ENCODE measurements around the gene SLC25A30.
"Not testable (repeated sequence)": the region's sequence is repeated elsewhere in the genome, so short reads cannot be mapped to it uniquely, and the experiment has no call there.

Gene SLC25A30

DNA sequence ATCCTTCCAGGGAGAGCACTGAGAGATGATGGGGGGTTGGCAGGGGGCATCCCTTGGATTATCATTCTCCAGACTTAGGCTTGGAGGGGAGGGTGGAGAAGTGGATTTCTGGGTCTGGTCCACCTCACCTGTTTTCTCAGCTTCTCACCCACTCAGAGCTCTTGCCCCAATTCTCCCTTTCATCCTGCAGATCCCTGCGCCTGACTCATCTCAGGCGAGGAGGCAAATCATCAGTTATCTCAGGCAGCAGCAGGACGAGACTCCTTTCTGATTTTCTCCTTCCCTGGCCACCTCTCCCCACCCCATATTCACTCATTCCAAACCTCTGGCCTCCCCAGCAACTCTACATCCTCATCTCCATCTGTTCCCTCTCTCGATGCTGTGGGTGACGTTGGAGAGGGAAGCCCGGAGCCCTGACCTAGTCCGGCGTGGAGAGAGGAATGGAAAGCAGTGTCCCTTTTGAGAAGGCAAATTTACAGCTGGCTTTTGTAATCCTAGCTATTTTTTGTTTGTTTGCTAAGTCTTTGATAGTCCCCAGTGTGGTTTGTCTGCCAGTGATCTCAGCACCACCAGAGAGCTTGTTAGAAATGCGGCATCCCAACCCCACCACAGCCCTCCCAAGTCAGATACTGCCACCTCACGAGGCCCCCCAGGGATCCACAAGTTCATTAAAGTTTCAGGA lies 53.2 kb downstream of the SLC25A30 start:
- DNase-seq, result no peak

DNA sequence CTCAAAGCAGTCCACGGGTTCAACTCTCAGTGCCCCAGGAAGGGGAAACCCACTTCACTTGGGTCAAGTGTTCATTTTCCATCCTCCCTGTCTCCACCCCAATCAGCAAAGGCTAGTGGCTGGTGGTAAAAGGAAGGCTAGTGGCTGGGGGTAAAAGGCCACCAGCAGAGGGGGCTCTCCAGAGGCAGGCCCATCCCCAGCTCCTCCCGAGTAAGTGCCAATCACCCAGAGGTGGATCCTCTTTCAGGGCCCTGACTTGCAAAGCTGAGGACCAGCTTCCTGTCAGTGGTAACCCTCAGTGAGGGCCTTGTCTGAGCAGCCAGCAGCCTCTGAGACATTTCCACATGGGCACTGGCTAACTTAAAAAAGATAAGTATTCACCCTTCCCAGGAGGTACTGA lies 55.2 kb downstream of the SLC25A30 start:
- no peak for DNase-seq

DNA sequence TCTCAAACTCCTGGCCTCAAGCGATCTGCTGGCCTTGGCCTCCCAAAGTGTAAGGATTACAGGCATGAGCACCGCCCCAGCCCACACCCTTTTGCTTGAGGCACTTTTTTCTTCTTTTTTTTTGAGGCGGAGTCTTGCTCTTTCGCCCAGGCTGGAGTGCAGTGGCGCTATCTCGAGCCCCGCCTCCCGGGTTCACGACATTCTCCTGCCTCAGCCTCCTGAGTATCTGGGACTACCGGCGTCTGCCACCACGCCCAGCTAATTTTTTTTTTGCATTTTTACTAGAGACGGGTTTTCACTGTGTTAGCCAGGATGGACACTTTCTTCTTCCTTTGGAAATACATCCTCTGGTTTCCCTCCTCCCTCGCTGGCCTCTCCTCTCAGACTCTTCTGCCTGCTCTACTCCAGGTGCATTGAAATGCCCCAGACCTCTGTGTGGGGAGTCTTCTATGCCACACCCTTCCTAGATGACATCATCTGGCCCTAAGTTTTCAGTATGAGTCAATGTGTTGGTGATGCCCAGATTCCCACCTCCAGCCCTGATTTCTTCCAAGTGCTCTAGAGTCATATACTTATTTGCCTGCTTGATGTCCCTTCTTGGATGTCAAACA lies 56.5 kb downstream of the SLC25A30 start:
- no peak for DNase-seq

DNA sequence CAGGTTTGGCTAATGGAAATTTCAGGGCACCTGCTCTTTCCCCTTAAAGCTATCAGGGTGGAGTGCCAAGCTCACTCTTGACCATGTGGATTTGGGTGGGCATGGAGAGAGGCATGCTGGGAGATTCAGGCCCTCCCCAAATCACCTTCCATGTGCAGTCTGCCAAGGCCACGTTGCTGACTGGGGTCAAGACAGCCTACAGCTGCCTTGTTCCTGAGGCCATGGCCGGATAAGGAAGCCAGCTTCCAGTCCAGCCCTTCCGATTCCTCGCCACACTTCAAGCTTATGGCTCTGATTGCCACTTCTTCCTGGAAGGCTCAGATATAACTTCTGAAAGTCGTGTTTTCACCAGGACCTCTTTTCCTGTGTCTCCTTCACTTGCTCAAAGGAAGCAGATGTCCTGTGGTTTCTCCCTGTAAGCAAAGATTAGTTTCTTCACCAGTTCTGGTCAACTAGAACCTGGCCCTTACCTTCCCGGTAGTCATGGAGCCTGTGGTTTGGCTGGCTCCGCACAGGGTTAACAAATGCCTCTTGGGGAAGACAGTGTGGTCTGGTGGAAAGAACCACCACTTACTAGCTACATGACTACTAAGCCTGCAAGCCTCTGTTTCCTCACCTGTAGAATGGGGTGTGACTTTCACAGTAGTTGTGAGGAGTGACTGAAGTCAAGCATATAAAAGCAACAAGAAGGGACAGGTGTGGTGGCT lies 61.1 kb downstream of the SLC25A30 start:
- no peak for DNase-seq

DNA sequence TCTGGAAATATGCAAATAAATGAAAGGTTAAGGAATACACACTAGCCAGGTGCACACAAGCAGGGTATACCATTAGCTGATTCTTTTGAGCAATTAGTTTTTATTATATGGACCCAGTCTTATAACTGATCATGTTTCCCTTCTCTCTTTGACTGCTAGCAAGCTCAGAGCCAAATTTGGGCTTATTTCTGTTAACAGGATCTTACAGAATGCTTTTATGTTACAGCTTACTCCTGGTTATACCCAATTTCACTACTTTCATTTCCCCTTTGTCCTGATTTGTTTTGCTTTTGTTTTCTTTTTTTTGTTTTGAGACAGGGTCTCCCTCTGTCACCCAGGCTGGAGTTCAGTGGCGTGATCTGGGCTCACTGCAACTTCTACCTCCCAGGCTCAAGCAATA lies 64.3 kb downstream of the SLC25A30 start:
- DNase-seq, result no peak

DNA sequence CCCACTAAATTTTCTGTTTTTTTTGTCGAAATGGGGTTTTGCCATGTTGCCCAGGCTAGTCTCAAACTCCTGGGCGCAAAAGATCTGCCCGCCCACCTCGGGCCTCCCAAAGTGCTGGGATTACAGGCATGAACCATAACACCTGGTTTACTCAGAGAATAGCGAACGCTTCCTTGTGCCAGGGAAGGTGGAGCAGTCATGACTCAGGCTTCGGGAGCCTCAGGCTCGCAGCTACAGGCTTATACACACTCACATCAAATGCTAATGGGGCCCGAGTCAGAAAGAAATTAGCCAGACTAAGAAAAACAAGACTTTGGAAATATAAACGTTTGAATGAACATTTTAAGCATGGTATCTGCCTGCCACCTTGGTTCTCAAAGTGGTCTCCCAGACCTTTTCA lies 66.1 kb downstream of the SLC25A30 start:
- DNase-seq, result no peak

DNA sequence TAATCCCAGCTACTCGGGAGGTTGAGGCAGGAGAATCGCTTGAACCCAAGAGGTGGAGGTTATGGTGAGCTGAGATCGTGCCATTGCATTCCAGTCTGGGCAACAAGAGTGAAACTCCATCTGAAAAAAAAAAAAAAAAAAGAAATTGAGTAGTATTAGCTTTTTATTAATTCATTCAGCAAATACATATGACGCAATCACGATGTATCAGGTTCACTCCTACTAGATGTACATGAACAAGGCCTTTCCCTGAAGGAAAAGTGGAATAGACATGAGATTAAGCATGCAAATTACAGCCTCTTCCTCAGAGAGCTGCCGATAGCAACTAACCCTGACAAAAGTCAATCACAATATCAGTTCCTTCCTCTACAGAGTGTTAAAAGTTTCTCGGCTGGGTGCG lies 68.0 kb downstream of the SLC25A30 start:
- DNase-seq, result no peak

DNA sequence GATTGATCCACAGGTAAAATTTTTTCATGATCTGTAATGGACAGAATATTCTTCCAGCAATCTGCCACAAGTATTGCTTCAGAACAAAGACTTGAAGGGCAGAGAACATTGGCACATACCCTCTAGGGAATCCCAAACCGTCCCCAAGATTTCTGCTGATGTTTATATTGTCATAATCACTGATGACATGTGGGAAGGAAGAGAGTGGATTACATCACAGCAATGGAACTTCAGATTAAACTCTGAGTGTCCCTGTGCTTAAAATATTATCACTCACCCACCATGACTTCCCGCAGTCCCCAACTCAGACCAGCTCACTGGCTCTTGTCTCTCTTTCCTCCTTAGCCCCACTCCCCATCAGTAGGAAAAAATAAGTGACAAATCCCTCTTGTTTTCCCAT lies 68.7 kb downstream of the SLC25A30 start:
- no peak for DNase-seq

DNA sequence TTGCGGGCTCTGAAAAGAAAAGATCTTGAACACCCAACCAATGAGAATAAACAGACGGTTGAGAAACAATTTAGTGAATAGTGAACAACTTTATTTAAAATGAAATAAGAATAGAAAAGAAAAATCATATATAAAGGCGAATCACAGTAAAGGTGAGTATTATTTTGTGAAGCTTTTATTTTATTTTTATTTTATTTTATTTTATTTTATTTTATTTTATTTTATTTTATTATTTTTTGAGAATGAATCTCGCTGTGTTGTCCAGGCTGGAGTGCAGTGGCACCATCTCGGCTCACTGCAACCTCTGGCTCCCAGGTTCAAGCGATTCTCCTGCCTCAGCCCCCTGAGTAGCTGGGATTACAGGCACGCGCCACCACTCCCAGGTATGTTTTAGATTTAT lies 74.1 kb downstream of the SLC25A30 start:
- DNase-seq, result not testable (repeated sequence)

Data from midbrain (tissue), 1 donor.